Stimulated activated CD8-positive, alpha-beta memory T cell treated with anti-CD3 and anti-CD28 coated beads, Interleukin-12 subunit alpha, Interleukin-12 subunit beta, amount 100 ng/mL, for 1 hour (primary cell): Measurements from ENCODE around the gene OPHN1.

Experiments
- DNase-seq: peaks from one replicate; pipeline ENCODE4 v3.0.0-alpha.2; 2020; ENCODE audit warnings: low read depth

The OPHN1 gene

GRCh38 chrX:68249903-68250302 lies 183.4 kb downstream of the OPHN1 start:
- no peak for DNase-seq

- no peak for DNase-seq
These were observed 183.9 kb downstream of the OPHN1 start for GRCh38 chrX:68249401-68249831.

- no peak for DNase-seq
These were observed 194.7 kb downstream of the OPHN1 start for GRCh38 chrX:68238568-68238967.

- no peak for DNase-seq
These were observed 199.0 kb downstream of the OPHN1 start for GRCh38 chrX:68234171-68234910.

GRCh38 chrX:68232206-68232605 lies 201.1 kb downstream of the OPHN1 start:
- DNase-seq, result no peak

GRCh38 chrX:68209008-68209407 lies 224.3 kb downstream of the OPHN1 start:
- no peak for DNase-seq

- DNase-seq, result no peak
These were observed 228.7 kb downstream of the OPHN1 start for GRCh38 chrX:68204521-68205038.

GRCh38 chrX:68203646-68204045 lies 229.6 kb downstream of the OPHN1 start:
- DNase-seq, result no peak

- DNase-seq, result no peak
These were observed 230.1 kb downstream of the OPHN1 start for GRCh38 chrX:68203211-68203610.

GRCh38 chrX:68199062-68199848 lies 234.0 kb downstream of the OPHN1 start:
- DNase-seq, result no peak

GRCh38 chrX:68196939-68197791 lies 236.1 kb downstream of the OPHN1 start:
- DNase-seq, result peak; percentile 1

GRCh38 chrX:68195561-68195960 lies 237.7 kb downstream of the OPHN1 start:
- no peak for DNase-seq

- DNase-seq, result no peak
These were observed 239.5 kb downstream of the OPHN1 start for GRCh38 chrX:68193786-68194185.

- DNase-seq, result no peak
These were observed 240.1 kb downstream of the OPHN1 start for GRCh38 chrX:68193234-68193633.

GRCh38 chrX:68190799-68191198 lies 242.5 kb downstream of the OPHN1 start:
- no peak for DNase-seq

- DNase-seq, result no peak
These were observed 246.6 kb downstream of the OPHN1 start for GRCh38 chrX:68186552-68187262.

- DNase-seq, result no peak
These were observed 248.1 kb downstream of the OPHN1 start for GRCh38 chrX:68185161-68185560.

GRCh38 chrX:68183612-68184214 lies 249.6 kb downstream of the OPHN1 start:
- DNase-seq, result no peak

- no peak for DNase-seq
These were observed 252.7 kb downstream of the OPHN1 start for GRCh38 chrX:68180579-68180978.

- DNase-seq, result no peak
These were observed 253.9 kb downstream of the OPHN1 start for GRCh38 chrX:68179355-68179754.

GRCh38 chrX:68177542-68177941 lies 255.8 kb downstream of the OPHN1 start:
- DNase-seq, result no peak
